H1 (cell line): Measurements from ENCODE around the gene ARL3. TPM values are rescaled to one million over a fixed set of nuclear protein-coding genes. Genes with fewer than 3 reads are reported as not detected.

Experiments
- CTCF ChIA-PET: fragments of 300-600 bp; sonication (Branson Sonifier 250); formaldehyde crosslinking; loops from one replicate; lab custom pipeline; 2021; ENCODE audit not compliant: partially characterized antibody; lab: Charles Lee
- POLR2A ChIA-PET: fragments of 300-600 bp; sonication (Branson Sonifier 250); formaldehyde crosslinking; loops from one replicate; lab custom pipeline; 2021; ENCODE audit warnings: inconsistent platforms; ENCODE audit not compliant: partially characterized antibody; lab: Charles Lee
- DNase-seq, 2 experiments: peaks; one replicate each; pipeline versions ENCODE4 v3.0.0 to v3.0.0-alpha.2; 2010 to 2022; ENCODE audit warnings: low spot score in 2 of 2, low read depth in 1 of 2, mixed read lengths in 1 of 2
- FAIRE-seq: peaks from 2 replicates; lab custom pipeline; 2011; peaks lifted over from hg19 to GRCh38; lab: Jason Lieb, UNC
- H2AFZ ChIP-seq: 2 replicates; pipeline ENCODE4 v1.8.1; 2012; ENCODE audit warnings: low read length, inconsistent platforms
- H2AK5ac ChIP-seq: 2 replicates; pipeline ENCODE4 v1.6.1; 2013; ENCODE audit warnings: low read depth, low read length
- H2BK120ac ChIP-seq: replicated peaks from 2 replicates; pipeline ENCODE3; 2013; ENCODE audit warnings: low read depth, low read length, inconsistent platforms
- H2BK12ac ChIP-seq: 2 replicates; pipeline ENCODE4 v1.6.1; 2013; ENCODE audit warnings: low read depth, low read length
- H2BK15ac ChIP-seq: 2 replicates; pipeline ENCODE4 v1.6.1; 2013; ENCODE audit warnings: low read length
- H2BK20ac ChIP-seq: 2 replicates; pipeline ENCODE4 v1.6.1; 2013; ENCODE audit warnings: low read length
- H2BK5ac ChIP-seq: 2 replicates; pipeline ENCODE4 v1.6.1; 2013; ENCODE audit warnings: low read depth, low read length
- H3K14ac ChIP-seq: 2 replicates; pipeline ENCODE4 v1.6.1; 2013; ENCODE audit warnings: inconsistent platforms; ENCODE audit not compliant: insufficient read length
- H3K18ac ChIP-seq: 2 replicates; pipeline ENCODE4 v1.6.1; 2013; ENCODE audit warnings: low read length; ENCODE audit errors: extremely low read depth
- H3K23ac ChIP-seq: 2 replicates; pipeline ENCODE4 v1.6.1; 2013; ENCODE audit warnings: inconsistent platforms; ENCODE audit not compliant: insufficient read length
- H3K23me2 ChIP-seq: 2 replicates; pipeline ENCODE4 v1.6.1; 2013; ENCODE audit warnings: low read depth, low read length
- H3K27ac ChIP-seq: 2 replicates; pipeline ENCODE4 v1.6.1; 2011; ENCODE audit warnings: low read depth, low read length, inconsistent platforms
- H3K27me3 ChIP-seq, 4 experiments: replicated peaks in 1 of 4; 1 replicate in 1 of 4; 2 replicates in 3 of 4; pipeline versions ENCODE4 v1.6.1 to v1.8.1; 2011 to 2013; ENCODE audit warnings: low read length in 3 of 4, mild to moderate bottlenecking in 3 of 4, inconsistent platforms in 2 of 4, mixed read lengths in 2 of 4, moderate library complexity in 1 of 4; ENCODE audit not compliant: control insufficient read depth in 3 of 4, insufficient read depth in 3 of 4; ENCODE audit errors: extremely low read depth in 1 of 4
- H3K36me3 ChIP-seq, 4 experiments: 2 replicates each; pipeline versions ENCODE4 v1.6.1 to v1.8.1; 2011 to 2013; ENCODE audit warnings: mild to moderate bottlenecking in 4 of 4, low read length in 3 of 4, moderate library complexity in 2 of 4, control low read depth in 1 of 4, inconsistent platforms in 1 of 4; ENCODE audit not compliant: insufficient read depth in 4 of 4, control insufficient read depth in 2 of 4
- H3K4ac ChIP-seq: replicated peaks from 2 replicates; pipeline ENCODE3; 2013; ENCODE audit warnings: low read length, low read depth, mixed read lengths, inconsistent platforms; ENCODE audit not compliant: insufficient read length
- H3K4me1 ChIP-seq, 4 experiments: replicated peaks in 1 of 4; 1 replicate in 1 of 4; 2 replicates in 3 of 4; pipeline versions ENCODE4 v1.6.1 to v1.8.1; 2011 to 2013; ENCODE audit warnings: low read length in 3 of 4, inconsistent platforms in 2 of 4, mixed read lengths in 1 of 4; ENCODE audit not compliant: insufficient read depth in 4 of 4, control insufficient read depth in 3 of 4
- H3K4me2 ChIP-seq, 2 experiments: 2 replicates each; pipeline versions ENCODE4 v1.6.1 to v1.8.1; 2011 to 2013; ENCODE audit warnings: low read depth in 2 of 2, low read length in 2 of 2, control low read depth in 1 of 2, inconsistent platforms in 1 of 2, mild to moderate bottlenecking in 1 of 2; ENCODE audit not compliant: insufficient read depth in 1 of 2
- H3K4me3 ChIP-seq, 4 experiments: fragments of 200-600, 300-600 bp in 1 of 4; sonication (generic), shearing (Covaris generic), sonication (Bioruptor Twin) in 1 of 4; 2 replicates each; pipeline versions ENCODE4 v1.5.1 to v1.8.1; 2011 to 2016; ENCODE audit warnings: low read length in 4 of 4, low read depth in 3 of 4, control low read depth in 2 of 4, inconsistent platforms in 2 of 4, mild to moderate bottlenecking in 2 of 4, mixed read lengths in 1 of 4, moderate library complexity in 1 of 4; ENCODE audit not compliant: insufficient read depth in 2 of 4; ENCODE audit errors: extremely low read depth in 1 of 4
- H3K56ac ChIP-seq: replicated peaks from 2 replicates; pipeline ENCODE3; 2013; ENCODE audit warnings: low read depth, mild to moderate bottlenecking, mixed read lengths, low read length, inconsistent platforms; ENCODE audit not compliant: insufficient read length
- H3K79me1 ChIP-seq: 2 replicates; pipeline ENCODE4 v1.6.1; 2013; ENCODE audit warnings: low read depth, low read length, control low read depth
- H3K79me2 ChIP-seq, 2 experiments: 2 replicates each; pipeline versions ENCODE4 v1.6.1 to v1.8.1; 2012 to 2013; ENCODE audit warnings: low read length in 2 of 2, mild to moderate bottlenecking in 2 of 2, inconsistent platforms in 1 of 2; ENCODE audit not compliant: insufficient read depth in 2 of 2, control insufficient read depth in 1 of 2
- H3K9ac ChIP-seq, 4 experiments: replicated peaks in 1 of 4; 1 replicate in 1 of 4; 2 replicates in 3 of 4; pipeline versions ENCODE4 v1.6.1 to v1.8.1; 2011 to 2013; ENCODE audit warnings: low read depth in 3 of 4, low read length in 3 of 4, control low read depth in 2 of 4, mild to moderate bottlenecking in 2 of 4, moderate library complexity in 2 of 4, inconsistent platforms in 1 of 4; ENCODE audit errors: extremely low read depth in 1 of 4
- H3K9me3 ChIP-seq, 2 experiments: 2 replicates each; pipeline versions ENCODE4 v1.6.1 to v1.8.1; 2012 to 2013; ENCODE audit warnings: mild to moderate bottlenecking in 2 of 2, moderate library complexity in 2 of 2, control low read depth in 1 of 2, inconsistent platforms in 1 of 2, low read depth in 1 of 2, low read length in 1 of 2, mixed read lengths in 1 of 2; ENCODE audit not compliant: insufficient read depth in 2 of 2
- H4K20me1 ChIP-seq, 2 experiments: replicated peaks in 1 of 2; 2 replicates each; pipeline versions ENCODE3 to v1.8.1; 2011 to 2013; ENCODE audit warnings: inconsistent platforms in 2 of 2, low read length in 2 of 2, mild to moderate bottlenecking in 1 of 2; ENCODE audit not compliant: insufficient read depth in 2 of 2, control insufficient read depth in 1 of 2
- H4K5ac ChIP-seq: 2 replicates; pipeline ENCODE4 v1.6.1; 2013; ENCODE audit warnings: low read length, low read depth, mixed read lengths, inconsistent platforms; ENCODE audit not compliant: insufficient read length
- H4K8ac ChIP-seq: 2 replicates; pipeline ENCODE4 v1.8.0; 2013; ENCODE audit warnings: mild to moderate bottlenecking, moderate library complexity, low read length, inconsistent platforms; ENCODE audit not compliant: insufficient read depth; ENCODE audit errors: extremely low read depth
- H4K91ac ChIP-seq: replicated peaks from 2 replicates; pipeline ENCODE3; 2013; ENCODE audit warnings: low read length, mixed read lengths, inconsistent platforms; ENCODE audit not compliant: insufficient read length
- CBX5 ChIP-seq: fragments of 300-800, 300-1000 bp; sonication (generic); IDR thresholded peaks from 2 replicates; pipeline ENCODE4 v1.7.1; 2016; ENCODE audit warnings: antibody characterized with exemption, low read length, low read depth
- NANOG ChIP-seq: IDR thresholded peaks from 2 replicates; pipeline ENCODE4 v1.6.1; 2011; ENCODE audit warnings: low read length, low read depth, mild to moderate bottlenecking, inconsistent platforms; ENCODE audit not compliant: insufficient read depth, poor library complexity, severe bottlenecking
- POLR2AphosphoS5 ChIP-seq: IDR thresholded peaks from 2 replicates; pipeline ENCODE4 v1.6.1; 2011; ENCODE audit warnings: low read depth, low read length
- RAD21 ChIP-seq, 2 experiments: IDR thresholded peaks in 1 of 2; conservative IDR thresholded peaks in 1 of 2; 2 replicates each; pipeline ENCODE4 v1.6.1; 2011; ENCODE audit warnings: low read depth in 2 of 2, low read length in 2 of 2, improper control_type of control experiment in 1 of 2, inconsistent platforms in 1 of 2, mild to moderate bottlenecking in 1 of 2, moderate library complexity in 1 of 2
- RBBP5 ChIP-seq: IDR thresholded peaks from 2 replicates; pipeline ENCODE4 v1.7.1; 2012; ENCODE audit warnings: low read depth, mild to moderate bottlenecking, inconsistent platforms, low read length, moderate library complexity, borderline replicate concordance
- RFX5 ChIP-seq: IDR thresholded peaks from 2 replicates; pipeline ENCODE4 v1.6.1; 2011; ENCODE audit warnings: low read depth, low read length, improper control_type of control experiment, borderline replicate concordance
- SIRT6 ChIP-seq: IDR thresholded peaks from one replicate; pipeline ENCODE4 v1.7.1; 2012; ENCODE audit warnings: low read length, inconsistent platforms
- SUZ12 ChIP-seq: fragments of 200-600 bp; sonication (generic); IDR thresholded peaks from 2 replicates; pipeline ENCODE4 v1.6.1; 2012; ENCODE audit warnings: mild to moderate bottlenecking, inconsistent platforms, low read length, moderate library complexity, mixed read lengths
- WGBS, 2 experiments: shearing (Covaris generic) in 1 of 2; methylation state at CpG; one replicate each; pipeline versions ENCODE4 v1.1.6 to v1.1.7; 2013 to 2015; ENCODE audit warnings: low lambda C conversion rate in 2 of 2, mixed read lengths in 2 of 2, inconsistent platforms in 1 of 2, low coverage in 1 of 2, missing lambda C conversion rate in 1 of 2; ENCODE audit not compliant: insufficient replicate concordance in 2 of 2, insufficient coverage in 1 of 2, insufficient read length in 1 of 2; ENCODE audit errors: extremely low coverage in 1 of 2, missing lambda C conversion rate in 1 of 2; 5-methylcytosine and 5-hydroxymethylcytosine counted together
- polyA plus RNA-seq, 7 experiments: library from polyadenylated mRNA; depleted of rRNA in 3 of 7; stranded (reverse) in 5 of 7; unstranded in 2 of 7; fragments of >200 nt in 5 of 7; fragments of 200-250 nt in 2 of 7; gene quantifications; 1 replicate in 5 of 7; 2 replicates in 1 of 7; 4 replicates in 1 of 7; pipeline versions ENCODE4 v1.2.1 to v1.2.3, GENCODE V29; 2011 to 2013; ENCODE audit warnings: missing spikeins in 2 of 7, mixed read lengths in 2 of 7
- total RNA-seq: library from RNA; stranded (reverse); fragmentation: NEBNext Ultra II Directional; extraction: Animal tissue kit (Norgen Biotek cat#: 25700); gene quantifications from 2 replicates; pipeline ENCODE4 v1.2.1, GENCODE V29; 2021

ARL3 gene
- total and polyA plus RNA-seq, 2 of the 8 experiments (the other 6 are each of a cell fraction or from before 2014, with no cell fraction given) = 8.8 to 16.2 TPM

DNA sequence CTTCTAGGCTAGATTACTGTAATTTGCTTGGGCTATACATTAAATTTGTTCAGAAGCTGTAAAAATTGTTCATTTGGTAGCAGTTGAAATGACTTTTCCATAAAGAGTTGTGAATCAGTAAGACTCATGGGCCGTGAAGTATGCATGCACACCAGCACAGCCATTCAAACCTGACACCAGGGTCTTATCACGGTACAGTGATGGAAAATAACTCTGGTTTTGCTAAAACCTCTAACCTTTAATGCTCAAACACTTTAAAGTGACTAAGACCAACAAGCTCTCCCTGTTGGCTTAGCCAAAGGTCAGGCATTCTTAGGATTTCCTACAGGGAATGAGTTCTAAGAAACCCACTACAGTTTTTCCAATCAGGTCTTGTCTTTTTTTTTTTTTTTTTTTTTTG is 11.5 kb downstream of the ARL3 start:
- H4K5ac ChIP-seq = no peak overlapping the region
- no peak overlapping the region for H3K9ac ChIP-seq
- no peak overlapping the region for H2BK12ac ChIP-seq
- H3K23me2 ChIP-seq = no peaks in the 10 kb centered on the region
- H3K79me2 ChIP-seq = no peaks in the 10 kb centered on the region
- no peak overlapping the region for H3K4ac ChIP-seq
- peaks cover 0 to 15% (median 8%) of the 10 kb centered on the region in 4 experiments; a peak in 5 of 8 replicates for H3K36me3 ChIP-seq
- 88% methylated on average over 2 of the region's 2 CpGs; no CpG with 5 or more reads in 1 of the 2 experiments for WGBS, 2 experiments
- H3K56ac ChIP-seq = no peak overlapping the region
- H3K18ac ChIP-seq = no peak overlapping the region
- no peak overlapping the region for H4K8ac ChIP-seq
- ChIA-PET CTCF (interaction anchor here (0.9 to 1.0 kb wide), 2 partner anchors 27 to 32 kb away, joined by 3 read pairs; no protein-coding TSS in a partner anchor), POLR2A (interaction anchor here (1.3 kb wide), 1 partner anchor 53 kb away, joined by 3 read pairs; no protein-coding TSS in a partner anchor)
- H2BK120ac ChIP-seq = no peak overlapping the region
- TF ChIP-seq RFX5 (no peak), SUZ12 (no peak), NANOG (no peak), RAD21 (IDR thresholded peaks at IDR 0.05 in 1 of 2, conservative IDR thresholded peaks at IDR 0.05 in 1 of 2; ENCODE audit: low read depth in 2 of 2, low read length in 2 of 2) (no peak), POLR2AphosphoS5 (no peak), CBX5 (no peak), SIRT6 (no peak), RBBP5 (no peak)
- no peak overlapping the region for H2BK15ac ChIP-seq
- H3K4me3 ChIP-seq = no peak overlapping the region
- H4K20me1 ChIP-seq = peaks cover 0 to 4% of the 10 kb centered on the region in 2 experiments
- H2BK5ac ChIP-seq = no peak overlapping the region
- peaks cover 2% of the 10 kb centered on the region; the same call in 1 of the 2 replicates for H3K79me1 ChIP-seq
- H3K4me1 ChIP-seq = no peaks in the 10 kb centered on the region
- no peak overlapping the region for H3K23ac ChIP-seq
- H3K27ac ChIP-seq = no peak overlapping the region
- H3K14ac ChIP-seq = no peak overlapping the region
- H4K91ac ChIP-seq = no peak overlapping the region
- FAIRE-seq = no peak
- no peak overlapping the region for H2AK5ac ChIP-seq
- H3K27me3 ChIP-seq = no peaks in the 10 kb centered on the region
- H2AFZ ChIP-seq = no peak overlapping the region
- H3K9me3 ChIP-seq = no peaks in the 10 kb centered on the region
- no peak overlapping the region for H2BK20ac ChIP-seq
- DNase-seq = no peak
- H3K4me2 ChIP-seq = no peak overlapping the region
